GM13977 (cell line): ENCODE measurements around the gene KIF2A.

Experiments
- DNase-seq: peaks from one replicate; pipeline ENCODE4 v3.0.0; 2012; ENCODE audit warnings: low spot score
- CTCF ChIP-seq: IDR thresholded peaks from 2 replicates; pipeline ENCODE4 v1.5.1; 2012; ENCODE audit warnings: mild to moderate bottlenecking, control low read depth; ENCODE audit not compliant: insufficient read depth; ENCODE audit errors: extremely low read depth, missing control alignments
- in situ Hi-C: fragments of 300-500 bp; cut with MboI; formaldehyde crosslinking; loops from one replicate; pipeline ENCODE4 v1.12.0; 2022; ENCODE audit warnings: low sequenced_read_pairs, low pct_unique_long_range_greater_than_20kb, mixed read lengths, inconsistent platforms; ENCODE audit not compliant: unreplicated experiment

Gene KIF2A

GRCh38 chr5:62275581-62275980 lies 30.4 kb upstream of the KIF2A start:
- no peak for DNase-seq
- no peak for TF ChIP-seq CTCF
- in situ Hi-C loops: no loop called here

GRCh38 chr5:62281411-62281810 lies 24.6 kb upstream of the KIF2A start:
- TF ChIP-seq CTCF: no peak
- DNase-seq: no peak
- in situ Hi-C loops: no loop called here

- in situ Hi-C loops: no loop called here
- no peak for TF ChIP-seq CTCF
- DNase-seq: no peak
These were observed 23.9 kb upstream of the KIF2A start for GRCh38 chr5:62282064-62282463.

GRCh38 chr5:62283005-62283404 lies 23.0 kb upstream of the KIF2A start:
- no peak for TF ChIP-seq CTCF
- in situ Hi-C loops: no loop called here
- DNase-seq: no peak

- no peak for DNase-seq
- in situ Hi-C loops: no loop called here
- TF ChIP-seq CTCF: no peak
These were observed 22.1 kb upstream of the KIF2A start for GRCh38 chr5:62283861-62284260.

GRCh38 chr5:62284946-62285891 lies 20.8 kb upstream of the KIF2A start:
- TF ChIP-seq CTCF: no peak
- DNase-seq: no peak

More at GRCh38 chr5:62284946-62285891, 20.8 kb upstream of the KIF2A start:
- in situ Hi-C loops: no loop called here
